PC-9 (cell line): ENCODE measurements around the gene ZNF423. TPM values are rescaled to one million over a fixed set of nuclear protein-coding genes. Genes with fewer than 3 reads are reported as not detected.

Experiments used
- BruUV-seq: library from RNA; stranded (reverse); fragments of 400-500 nt; replicated peaks from 2 replicates; lab custom pipeline; 2021; lab: Mats Ljungman, UMichigan
- CTCF ChIA-PET: fragments of 300-600 bp; sonication (Branson Sonifier 250); formaldehyde crosslinking; loops from one replicate; lab custom pipeline; 2022; ENCODE audit warnings: antibody characterized with exemption; lab: Charles Lee
- POLR2A ChIA-PET: fragments of 300-600 bp; sonication (Branson Sonifier 250); formaldehyde crosslinking; loops from one replicate; lab custom pipeline; 2022; ENCODE audit warnings: antibody characterized with exemption; ENCODE audit not compliant: unreplicated experiment; lab: Charles Lee
- DNase-seq, 2 experiments: peaks; one replicate each; pipeline versions ENCODE4 v3.0.0 to v3.0.0-alpha.2; 2015 to 2022; ENCODE audit warnings: mixed read lengths in 1 of 2
- H2AFZ ChIP-seq: fragments of 200-600 bp; sonication (generic); 2 replicates; pipeline ENCODE4 v1.8.1; 2017; ENCODE audit warnings: antibody characterized with exemption
- H3F3A ChIP-seq: fragments of 200-600 bp; sonication (generic); 2 replicates; pipeline ENCODE4 v1.8.1; 2017; ENCODE audit warnings: antibody characterized with exemption, mild to moderate bottlenecking, low read depth; ENCODE audit not compliant: insufficient read depth
- H3K27ac ChIP-seq: fragments of 200-600 bp; sonication (generic); 2 replicates; pipeline ENCODE4 v1.6.1; 2016; ENCODE audit warnings: mixed run types
- H3K27me3 ChIP-seq: fragments of 200-600 bp; sonication (generic); 2 replicates; pipeline ENCODE4 v1.6.1; 2016; ENCODE audit warnings: low read depth, mixed run types; ENCODE audit not compliant: insufficient read depth
- H3K36me3 ChIP-seq: fragments of 200-600 bp; sonication (generic); 2 replicates; pipeline ENCODE4 v1.6.1; 2016; ENCODE audit warnings: low read depth, mixed run types
- H3K4me1 ChIP-seq: fragments of 200-600 bp; sonication (generic); replicated peaks from 2 replicates; pipeline ENCODE4 v1.6.1; 2016; ENCODE audit warnings: mixed run types; ENCODE audit not compliant: insufficient read depth
- H3K4me2 ChIP-seq: fragments of 200-600 bp; sonication (generic); 2 replicates; pipeline ENCODE4 v1.6.1; 2017; ENCODE audit warnings: mixed run types
- H3K4me3 ChIP-seq: fragments of 200-600 bp; sonication (generic); 2 replicates; pipeline ENCODE4 v1.6.1; 2016; ENCODE audit warnings: mixed run types
- H3K79me2 ChIP-seq: fragments of 200-600 bp; sonication (generic); 2 replicates; pipeline ENCODE4 v1.6.1; 2017; ENCODE audit warnings: low read depth, mixed run types
- H3K9me2 ChIP-seq: fragments of 200-600 bp; sonication (generic); 2 replicates; pipeline ENCODE4 v1.8.1; 2017; ENCODE audit warnings: mild to moderate bottlenecking; ENCODE audit not compliant: insufficient read depth
- H3K9me3 ChIP-seq: fragments of 200-600 bp; sonication (generic); 2 replicates; pipeline ENCODE4 v1.8.1; 2016; ENCODE audit warnings: low read depth; ENCODE audit not compliant: insufficient read depth
- H4K20me1 ChIP-seq: fragments of 200-600 bp; sonication (generic); 2 replicates; pipeline ENCODE4 v1.8.1; 2017; ENCODE audit not compliant: insufficient read depth
- CTCF ChIP-seq: fragments of 200-600 bp; sonication (generic); conservative IDR thresholded peaks from 2 replicates; pipeline ENCODE4 v1.6.1; 2017; ENCODE audit warnings: mixed run types, antibody characterized with exemption, mild to moderate bottlenecking, moderate library complexity
- EZH2 ChIP-seq: fragments of 200-600 bp; sonication (generic); IDR thresholded peaks from 2 replicates; pipeline ENCODE4 v1.8.0; 2017; ENCODE audit warnings: antibody characterized with exemption, low read depth
- intact Hi-C: fragments of 100-400 bp; cut with micrococcal nuclease; formaldehyde crosslinking; loops from one replicate; pipeline ENCODE4 v1.10.0; 2022; ENCODE audit not compliant: unreplicated experiment
- total RNA-seq: library from RNA; stranded (reverse); gene quantifications from 2 replicates; pipeline ENCODE4 v1.2.3, GENCODE V29; 2021

ZNF423 gene
- total RNA-seq, 1 experiment from 2014 or later, result not detected

DNA sequence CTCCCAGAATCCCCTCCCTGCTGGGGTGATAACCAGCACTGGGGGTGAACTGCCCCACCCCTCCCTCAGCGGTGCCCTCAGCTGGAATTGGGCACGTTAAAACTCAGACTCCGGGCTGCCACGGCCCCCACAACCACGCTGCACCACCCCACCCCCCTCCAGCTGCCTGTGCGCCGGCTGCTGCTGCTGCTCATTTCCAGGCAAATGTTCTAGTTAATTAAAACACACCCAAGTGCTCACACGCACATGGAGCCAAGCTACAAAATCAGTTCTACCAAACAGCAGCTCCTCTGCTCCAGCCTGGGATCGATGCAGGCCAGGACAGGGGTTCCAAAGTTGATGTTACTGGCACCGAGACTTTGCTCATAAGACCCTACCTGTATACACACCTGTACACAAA is 180.5 kb downstream of the ZNF423 start:
- Histone ChIP-seq H3F3A (no peaks in the 10 kb centered on the region), H3K9me2 (no peaks in the 10 kb centered on the region), H3K36me3 (no peaks in the 10 kb centered on the region), H3K27me3 (peaks cover 77% of the 10 kb centered on the region), H3K9me3 (no peaks in the 10 kb centered on the region), H3K4me2 (no peak overlapping the region), H3K4me1 (no peaks in the 10 kb centered on the region), H3K27ac (no peak overlapping the region), H3K79me2 (no peaks in the 10 kb centered on the region), H2AFZ (no peak overlapping the region), H4K20me1 (no peaks in the 10 kb centered on the region), H3K4me3 (no peak overlapping the region)
- DNase-seq, result no peak
- intact Hi-C loops, result no loop called here
- POLR2A ChIA-PET, result no interaction called here
- TF ChIP-seq EZH2, result no peak
- TF ChIP-seq CTCF, result no peak
- BruUV-seq, result no TSS peak
- CTCF ChIA-PET, result no interaction called here

DNA sequence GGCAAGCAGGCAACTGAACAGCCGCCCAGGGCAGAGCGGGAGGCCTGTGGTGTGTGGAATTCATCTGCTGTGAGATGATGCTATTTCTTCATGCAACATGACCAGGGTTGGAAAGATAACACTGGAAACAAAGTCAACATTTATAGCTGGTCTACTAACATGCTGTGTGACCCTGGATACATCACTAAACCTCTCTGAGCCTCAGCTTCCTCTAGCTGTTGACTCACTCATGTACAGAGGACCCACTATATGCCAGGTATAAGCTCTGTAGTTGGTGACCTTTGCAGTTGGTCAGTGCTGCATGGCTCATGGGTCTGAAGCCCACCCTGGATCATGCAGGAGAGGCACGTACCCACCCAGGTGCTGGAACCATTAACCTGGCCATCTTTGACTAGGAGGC is 180.9 kb downstream of the ZNF423 start:
- H2AFZ ChIP-seq, result no peak overlapping the region
- CTCF ChIA-PET, result no interaction called here
- H3K9me3 ChIP-seq, result no peaks in the 10 kb centered on the region
- POLR2A ChIA-PET, result no interaction called here
- intact Hi-C loops, result no loop called here
- H3K79me2 ChIP-seq, result no peaks in the 10 kb centered on the region
- no peak for DNase-seq
- H3K4me3 ChIP-seq, result no peak overlapping the region
- no peaks in the 10 kb centered on the region for H3K9me2 ChIP-seq
- H3F3A ChIP-seq, result no peaks in the 10 kb centered on the region
- peaks cover 76% of the 10 kb centered on the region for H3K27me3 ChIP-seq
- H3K4me1 ChIP-seq, result no peaks in the 10 kb centered on the region
- H3K36me3 ChIP-seq, result no peaks in the 10 kb centered on the region
- TF ChIP-seq EZH2 (no peak), CTCF (no peak)
- no peak overlapping the region for H3K27ac ChIP-seq
- no peaks in the 10 kb centered on the region for H4K20me1 ChIP-seq
- no peak overlapping the region for H3K4me2 ChIP-seq
- no TSS peak for BruUV-seq

GRCh38 chr16:49674351-49674851 is 181.5 kb downstream of the ZNF423 start:
- no peak for TF ChIP-seq CTCF
- BruUV-seq, result no TSS peak
- Histone ChIP-seq H4K20me1 (no peaks in the 10 kb centered on the region), H3F3A (no peaks in the 10 kb centered on the region), H3K36me3 (no peaks in the 10 kb centered on the region), H3K9me2 (no peaks in the 10 kb centered on the region), H3K9me3 (no peaks in the 10 kb centered on the region), H3K4me2 (no peak overlapping the region), H3K27ac (no peak overlapping the region), H3K79me2 (no peaks in the 10 kb centered on the region), H2AFZ (no peak overlapping the region), H3K4me3 (no peak overlapping the region), H3K4me1 (no peaks in the 10 kb centered on the region), H3K27me3 (peaks cover 76% of the 10 kb centered on the region)
- no peak for DNase-seq
- intact Hi-C loops, result no loop called here
- POLR2A ChIA-PET, result no interaction called here
- CTCF ChIA-PET, result no interaction called here
